Skeletal muscle tissue (tissue), 4 donors: ENCODE results near the gene AGBL5. TPM values are rescaled to one million over a fixed set of nuclear protein-coding genes. Genes with fewer than 3 reads are reported as not detected.

Experiments
- H3K27ac ChIP-seq: one replicate; pipeline ENCODE4 v1.7.0; 2013; ENCODE audit warnings: mild to moderate bottlenecking, low read depth, low read length, inconsistent platforms
- H3K27me3 ChIP-seq, 3 donors: one replicate each; pipeline ENCODE4 v1.7.0; 2013; ENCODE audit warnings: low read length in 3 of 3; ENCODE audit not compliant: control insufficient read depth in 3 of 3, insufficient read depth in 3 of 3
- H3K36me3 ChIP-seq, 3 donors: one replicate each; pipeline ENCODE4 v1.7.0; 2013; ENCODE audit warnings: low read length in 3 of 3; ENCODE audit not compliant: control insufficient read depth in 3 of 3, insufficient read depth in 3 of 3
- H3K4me1 ChIP-seq, 3 donors: one replicate each; pipeline ENCODE4 v1.7.0; 2013; ENCODE audit warnings: low read length in 3 of 3, mild to moderate bottlenecking in 3 of 3; ENCODE audit not compliant: control insufficient read depth in 3 of 3, insufficient read depth in 3 of 3
- H3K4me3 ChIP-seq, 3 donors: one replicate each; pipeline ENCODE4 v1.7.0; 2013; ENCODE audit warnings: low read length in 3 of 3
- H3K9ac ChIP-seq, 3 donors: one replicate each; pipeline ENCODE4 v1.7.0; 2013; ENCODE audit warnings: low read length in 3 of 3, mild to moderate bottlenecking in 3 of 3, moderate library complexity in 2 of 3, low read depth in 1 of 3
- H3K9me3 ChIP-seq, 3 donors: one replicate each; pipeline ENCODE4 v1.7.0; 2013; ENCODE audit warnings: low read length in 3 of 3; ENCODE audit not compliant: control insufficient read depth in 3 of 3
- total RNA-seq: library from RNA; depleted of rRNA; stranded (reverse); fragments of >200 nt; gene quantifications from one replicate; pipeline ENCODE4 v1.2.3, GENCODE V29; 2014
- donor health status: Osteomylitis.

Gene AGBL5, protein sequence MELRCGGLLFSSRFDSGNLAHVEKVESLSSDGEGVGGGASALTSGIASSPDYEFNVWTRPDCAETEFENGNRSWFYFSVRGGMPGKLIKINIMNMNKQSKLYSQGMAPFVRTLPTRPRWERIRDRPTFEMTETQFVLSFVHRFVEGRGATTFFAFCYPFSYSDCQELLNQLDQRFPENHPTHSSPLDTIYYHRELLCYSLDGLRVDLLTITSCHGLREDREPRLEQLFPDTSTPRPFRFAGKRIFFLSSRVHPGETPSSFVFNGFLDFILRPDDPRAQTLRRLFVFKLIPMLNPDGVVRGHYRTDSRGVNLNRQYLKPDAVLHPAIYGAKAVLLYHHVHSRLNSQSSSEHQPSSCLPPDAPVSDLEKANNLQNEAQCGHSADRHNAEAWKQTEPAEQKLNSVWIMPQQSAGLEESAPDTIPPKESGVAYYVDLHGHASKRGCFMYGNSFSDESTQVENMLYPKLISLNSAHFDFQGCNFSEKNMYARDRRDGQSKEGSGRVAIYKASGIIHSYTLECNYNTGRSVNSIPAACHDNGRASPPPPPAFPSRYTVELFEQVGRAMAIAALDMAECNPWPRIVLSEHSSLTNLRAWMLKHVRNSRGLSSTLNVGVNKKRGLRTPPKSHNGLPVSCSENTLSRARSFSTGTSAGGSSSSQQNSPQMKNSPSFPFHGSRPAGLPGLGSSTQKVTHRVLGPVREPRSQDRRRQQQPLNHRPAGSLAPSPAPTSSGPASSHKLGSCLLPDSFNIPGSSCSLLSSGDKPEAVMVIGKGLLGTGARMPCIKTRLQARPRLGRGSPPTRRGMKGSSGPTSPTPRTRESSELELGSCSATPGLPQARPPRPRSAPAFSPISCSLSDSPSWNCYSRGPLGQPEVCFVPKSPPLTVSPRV
- 6.8 TPM for total RNA-seq

DNA sequence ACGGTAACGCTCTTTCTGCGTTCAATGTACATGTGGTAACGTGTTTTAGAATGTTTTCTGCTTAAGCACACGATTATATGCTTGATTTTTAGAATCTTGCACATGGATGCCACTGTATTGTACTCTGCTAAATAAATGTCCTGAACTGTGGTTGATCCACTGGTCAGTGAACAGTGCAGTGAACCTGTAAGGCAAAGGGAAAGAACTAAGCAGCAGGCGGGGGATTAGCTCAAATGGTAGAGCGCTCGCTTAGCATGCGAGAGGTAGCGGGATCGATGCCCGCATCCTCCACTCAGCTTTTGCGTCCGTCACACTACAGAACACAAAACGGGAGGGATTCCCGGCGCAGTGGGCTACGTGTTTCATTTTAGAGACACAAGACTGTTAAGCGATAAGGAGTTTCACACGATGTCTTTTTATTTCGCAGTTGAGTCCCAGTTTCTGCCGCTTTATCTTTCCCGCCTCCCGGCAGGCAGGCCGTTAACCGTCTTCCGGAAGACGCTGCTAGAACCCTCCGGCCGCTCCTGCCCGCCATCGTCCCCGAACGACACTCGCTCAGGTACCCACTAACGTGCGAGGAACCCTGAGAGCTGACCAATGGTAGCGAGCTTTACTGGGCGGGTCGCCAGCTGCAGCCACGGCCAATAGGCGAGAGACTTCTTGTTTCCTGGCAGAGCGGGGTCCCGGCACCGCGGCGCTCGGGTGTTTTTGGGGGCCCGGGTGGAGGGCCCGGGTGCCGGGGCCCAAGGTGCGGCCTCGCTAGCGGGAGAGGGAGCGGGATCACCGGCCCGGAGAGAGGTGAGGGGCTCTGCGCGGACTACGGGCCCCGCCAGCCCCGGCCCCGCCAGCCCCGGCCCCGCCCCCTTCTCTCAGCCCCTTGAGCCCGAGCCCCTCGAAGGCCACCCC lies at the start of gene AGBL5:
TSS of gene AGBL5 (plus strand) at position 673 of the 906 bp plus-strand sequence. CDS start 1,291 bp downstream, outside the sequence.
- peak within 1 kb of the TSS; percentile 83 to 86 (median 83) for H3K4me3 ChIP-seq
- peak within 1 kb of the TSS; percentile 83 for H3K27ac ChIP-seq
- peak within 1 kb of the TSS; percentile 71 to 85 (median 80) for H3K9ac ChIP-seq
- H3K9me3 ChIP-seq, result no peaks in the 10 kb centered on the region
- H3K27me3 ChIP-seq, result no peaks in the 10 kb centered on the region
- H3K36me3 ChIP-seq, result peaks cover 23 to 33% (median 29%) of the 10 kb centered on the region in 3 donors
- peaks cover 18 to 25% (median 20%) of the 10 kb centered on the region in 3 donors for H3K4me1 ChIP-seq

DNA sequence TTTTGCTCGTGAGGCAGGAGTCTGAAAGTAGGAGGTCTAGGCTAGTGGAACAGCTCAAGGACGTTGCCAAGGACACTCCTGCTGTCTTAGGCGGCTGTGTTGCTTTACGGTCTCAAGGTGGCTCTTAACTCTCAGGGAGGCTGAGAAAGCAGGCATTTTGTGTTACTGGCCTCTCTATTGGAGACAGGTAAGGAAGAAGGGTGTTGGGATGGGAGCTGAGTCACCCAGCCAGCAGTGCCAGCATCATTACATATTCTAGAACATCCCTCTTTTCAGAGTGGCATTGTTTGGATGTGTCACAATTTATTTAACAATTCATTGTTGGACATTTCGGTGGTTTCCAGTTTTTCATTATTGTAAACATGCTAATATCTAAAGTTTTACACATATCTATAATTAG lies 49.5 kb upstream of the AGBL5 start:
- H3K27me3 ChIP-seq, result no peaks in the 10 kb centered on the region
- no peak overlapping the region for H3K4me3 ChIP-seq
- peaks cover 0 to 25% (median 0%) of the 10 kb centered on the region in 3 donors for H3K4me1 ChIP-seq
- H3K9ac ChIP-seq, result no peak overlapping the region
- no peak overlapping the region for H3K27ac ChIP-seq
- peaks cover 0 to 3% (median 0%) of the 10 kb centered on the region in 3 donors for H3K36me3 ChIP-seq
- no peaks in the 10 kb centered on the region for H3K9me3 ChIP-seq

DNA sequence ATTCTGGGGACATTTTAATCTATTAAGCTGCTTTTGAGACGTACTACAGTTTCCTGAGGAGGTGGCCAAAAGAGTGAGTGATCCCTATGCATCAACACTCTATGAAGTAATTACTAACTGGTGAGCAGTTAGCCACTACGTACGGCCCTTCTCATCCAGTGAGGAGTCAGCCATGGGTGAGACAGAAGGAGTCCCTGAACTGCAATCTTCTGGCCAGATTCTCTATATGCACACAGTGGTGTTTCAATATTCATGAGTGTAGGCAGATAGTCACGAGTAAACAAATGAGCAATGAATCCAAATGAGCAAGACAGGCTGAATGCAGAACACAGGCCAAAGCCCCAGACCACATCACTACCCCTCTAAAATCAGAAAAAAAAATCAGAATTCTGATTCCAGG lies 48.5 kb upstream of the AGBL5 start:
- no peak overlapping the region for H3K4me3 ChIP-seq
- no peak overlapping the region for H3K9ac ChIP-seq
- H3K36me3 ChIP-seq, result peaks cover 0 to 3% (median 0%) of the 10 kb centered on the region in 3 donors
- H3K27me3 ChIP-seq, result no peaks in the 10 kb centered on the region
- H3K9me3 ChIP-seq, result no peaks in the 10 kb centered on the region
- no peak overlapping the region for H3K27ac ChIP-seq
- peaks cover 0 to 22% (median 0%) of the 10 kb centered on the region in 3 donors for H3K4me1 ChIP-seq

DNA sequence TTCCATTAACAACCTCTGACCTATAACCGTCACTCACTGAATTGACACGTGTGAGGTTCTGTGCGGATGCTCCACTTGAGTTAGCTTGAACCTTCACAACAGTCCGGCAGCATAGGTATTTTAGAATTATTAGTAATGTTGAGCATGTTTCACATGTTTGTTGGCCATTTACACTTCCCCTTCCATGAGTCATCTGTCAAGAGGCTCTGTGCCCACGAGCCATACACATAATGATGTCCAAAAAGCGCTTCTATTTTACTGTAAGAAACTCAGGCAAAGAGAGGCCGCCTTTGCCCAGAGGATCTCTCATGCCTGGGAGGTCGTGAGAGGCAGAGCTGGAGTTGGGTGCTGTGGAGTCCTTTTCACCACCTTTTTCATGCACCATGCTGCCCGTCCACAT lies 47.6 kb upstream of the AGBL5 start:
- Histone ChIP-seq H3K27me3 (no peaks in the 10 kb centered on the region), H3K9me3 (no peaks in the 10 kb centered on the region), H3K36me3 (peaks cover 0 to 3% (median 0%) of the 10 kb centered on the region in 3 donors), H3K9ac (no peak overlapping the region), H3K4me3 (no peak overlapping the region), H3K4me1 (peaks cover 0 to 17% (median 0%) of the 10 kb centered on the region in 3 donors), H3K27ac (no peak overlapping the region)

DNA sequence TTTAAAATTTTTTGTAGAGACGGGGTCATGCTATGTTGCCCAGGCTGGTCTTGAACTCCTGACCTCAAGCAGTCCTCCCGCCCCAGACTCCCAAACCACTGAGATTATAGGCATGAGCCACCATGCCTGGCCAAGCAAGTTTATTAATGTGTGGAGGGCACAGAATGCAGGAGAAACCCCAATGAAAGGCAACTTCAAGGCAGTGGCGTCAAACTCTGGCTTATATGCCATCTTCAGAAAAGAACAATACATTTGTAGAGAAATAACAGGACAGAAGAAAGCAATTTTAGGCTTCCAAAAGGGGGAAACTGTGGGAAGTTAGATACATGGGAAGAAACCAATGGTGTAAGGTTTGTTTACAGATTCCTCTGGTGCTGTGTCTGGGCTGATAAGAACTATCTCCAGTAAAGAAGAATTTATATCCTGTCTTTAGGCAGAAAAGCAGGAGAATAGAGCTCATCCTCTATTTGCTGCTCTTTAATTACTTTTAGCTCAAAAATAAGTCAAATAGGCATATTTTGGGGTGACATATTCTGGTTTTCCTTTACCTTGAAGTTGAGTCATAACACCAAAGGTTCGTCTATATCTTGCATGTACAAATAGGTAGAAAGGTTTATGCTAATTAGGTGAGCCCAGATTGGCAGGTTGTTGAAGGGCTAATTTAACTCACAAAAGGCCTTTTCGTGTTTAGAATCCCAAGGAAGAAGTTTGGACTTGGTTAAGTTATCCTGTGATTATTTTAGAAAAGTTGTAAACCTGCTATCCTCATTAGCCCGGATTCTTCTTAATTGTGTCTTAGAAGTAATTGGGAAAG lies 44.7 kb upstream of the AGBL5 start:
- Histone ChIP-seq H3K27ac (no peak overlapping the region), H3K27me3 (no peaks in the 10 kb centered on the region), H3K9ac (no peak overlapping the region), H3K9me3 (no peaks in the 10 kb centered on the region), H3K4me1 (peaks cover 2 to 24% (median 4%) of the 10 kb centered on the region in 3 donors), H3K4me3 (no peak overlapping the region), H3K36me3 (peaks cover 0 to 3% (median 0%) of the 10 kb centered on the region in 3 donors)

DNA sequence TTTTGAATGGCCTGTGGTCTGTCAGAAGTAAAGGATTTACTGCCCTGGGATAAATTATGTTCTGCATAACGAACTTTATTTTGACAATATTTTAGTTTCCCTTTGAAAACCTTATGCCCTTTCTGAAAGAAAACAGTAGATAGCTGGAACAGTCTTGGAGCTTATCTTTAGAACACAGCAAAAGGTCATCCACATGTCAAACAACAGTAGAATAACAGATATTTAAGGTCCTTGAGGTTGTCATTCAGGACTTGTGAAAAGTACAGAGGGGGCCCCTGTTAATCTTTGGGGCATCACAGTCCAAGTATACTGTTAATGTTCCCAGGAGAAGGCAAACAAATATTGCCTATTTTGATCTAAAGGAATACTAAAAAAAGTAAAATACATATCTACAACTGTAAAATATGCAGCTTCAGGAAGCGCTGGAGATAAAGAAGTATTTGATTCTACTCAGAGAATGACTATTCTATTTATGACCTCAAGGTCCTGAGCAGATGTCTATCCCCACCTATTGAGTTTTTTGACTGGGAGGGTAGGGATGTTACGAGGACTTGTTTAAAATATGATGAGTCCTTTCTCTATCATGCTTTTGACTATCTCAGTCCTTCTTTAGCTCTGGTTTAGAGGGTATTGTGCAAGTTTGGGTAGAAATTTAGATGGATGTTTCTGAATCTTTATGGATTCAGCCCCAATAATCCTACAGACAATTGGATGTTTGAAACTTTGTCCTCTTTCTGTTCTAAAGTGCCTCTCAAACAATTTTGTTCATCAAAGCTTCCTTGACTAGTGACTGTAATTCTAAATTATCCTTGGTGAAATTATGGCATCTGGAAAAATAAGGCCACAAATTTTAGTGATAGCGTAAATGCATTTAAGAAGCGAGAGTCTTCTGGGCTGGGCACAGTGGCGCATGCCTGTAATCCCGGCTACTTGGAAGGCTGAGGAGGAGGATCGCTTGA lies 43.8 kb upstream of the AGBL5 start:
- Histone ChIP-seq H3K4me1 (peaks cover 6 to 31% (median 7%) of the 10 kb centered on the region in 3 donors), H3K36me3 (peaks cover 0 to 3% (median 0%) of the 10 kb centered on the region in 3 donors), H3K9ac (no peak overlapping the region), H3K27me3 (no peaks in the 10 kb centered on the region), H3K27ac (no peak overlapping the region), H3K4me3 (no peak overlapping the region), H3K9me3 (no peaks in the 10 kb centered on the region)

DNA sequence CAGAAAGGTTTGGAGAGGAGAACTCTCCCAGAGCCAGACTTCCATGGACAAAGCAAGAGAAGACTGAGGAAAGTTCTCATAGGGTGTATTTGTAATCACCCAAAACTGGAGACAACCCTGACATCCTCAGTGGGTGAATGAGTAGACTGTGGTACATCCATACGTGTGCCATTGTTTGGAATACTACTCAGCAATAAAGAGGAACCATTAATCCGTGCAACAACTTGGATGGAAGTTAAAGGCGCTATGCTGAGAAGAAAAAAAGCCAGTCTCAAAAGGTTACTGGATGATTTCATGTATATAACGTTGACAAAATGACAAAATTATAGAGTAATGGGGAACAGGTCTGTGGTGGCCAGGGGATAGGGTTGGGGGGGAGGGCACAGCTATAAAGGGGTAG lies 42.8 kb upstream of the AGBL5 start:
- Histone ChIP-seq H3K27ac (no peak overlapping the region), H3K9me3 (no peaks in the 10 kb centered on the region), H3K9ac (no peak overlapping the region), H3K27me3 (no peaks in the 10 kb centered on the region), H3K4me3 (no peak overlapping the region), H3K4me1 (peaks cover 9 to 37% (median 15%) of the 10 kb centered on the region in 3 donors), H3K36me3 (no peaks in the 10 kb centered on the region)

DNA sequence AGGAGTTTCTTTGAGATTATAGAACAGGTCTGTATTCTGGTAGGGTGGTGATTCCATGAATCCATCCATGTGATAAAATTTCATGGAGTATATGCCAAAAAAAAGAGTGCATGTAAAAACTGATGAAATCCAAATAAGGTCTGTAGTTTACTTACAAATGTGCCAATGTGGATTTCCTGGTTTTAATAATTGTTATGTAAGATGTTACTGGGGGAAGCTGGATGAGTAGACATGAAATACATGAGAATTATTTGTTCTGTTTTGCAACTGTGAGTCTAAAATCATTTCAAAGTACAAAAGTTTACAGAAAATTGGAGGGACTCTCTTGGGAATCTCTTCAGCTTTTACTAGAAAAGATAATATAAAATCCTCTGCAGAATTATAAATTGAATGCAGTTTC lies 42.4 kb upstream of the AGBL5 start:
- Histone ChIP-seq H3K9ac (no peak overlapping the region), H3K27me3 (no peaks in the 10 kb centered on the region), H3K9me3 (no peaks in the 10 kb centered on the region), H3K4me1 (peaks cover 11 to 37% (median 18%) of the 10 kb centered on the region in 3 donors), H3K36me3 (no peaks in the 10 kb centered on the region), H3K4me3 (no peak overlapping the region), H3K27ac (no peak overlapping the region)
